Lower leg skin (tissue), 3 donors: ENCODE results near the gene DENND5A.

Experiments
- CTCF ChIP-seq, 3 donors: fragments of 450-650 bp; IDR thresholded peaks; one replicate each; pipeline ENCODE4 v1.5.1; 2016; ENCODE audit warnings: antibody characterized with exemption in 3 of 3, mild to moderate bottlenecking in 3 of 3, moderate library complexity in 2 of 3
- POLR2A ChIP-seq, 2 donors: fragments of 450-650 bp; IDR thresholded peaks; one replicate each; pipeline ENCODE4 v1.6.1; 2016 to 2017; ENCODE audit warnings: antibody characterized with exemption in 2 of 2, mild to moderate bottlenecking in 1 of 2, moderate library complexity in 1 of 2

- TF ChIP-seq CTCF (IDR thresholded peaks at IDR 0.05) (no peak), POLR2A (IDR thresholded peaks at IDR 0.05) (no peak)
These were observed 64.7 kb downstream of the DENND5A start for GRCh38 chr11:9200471-9200870.
